ENCODE results near the gene TNNT1. TPM values are rescaled to one million over a fixed set of nuclear protein-coding genes. Genes with fewer than 3 reads are reported as not detected.

TNNT1 gene
- total RNA-seq, 1 donor from 2014 or later, result 5.5 TPM

DNA sequence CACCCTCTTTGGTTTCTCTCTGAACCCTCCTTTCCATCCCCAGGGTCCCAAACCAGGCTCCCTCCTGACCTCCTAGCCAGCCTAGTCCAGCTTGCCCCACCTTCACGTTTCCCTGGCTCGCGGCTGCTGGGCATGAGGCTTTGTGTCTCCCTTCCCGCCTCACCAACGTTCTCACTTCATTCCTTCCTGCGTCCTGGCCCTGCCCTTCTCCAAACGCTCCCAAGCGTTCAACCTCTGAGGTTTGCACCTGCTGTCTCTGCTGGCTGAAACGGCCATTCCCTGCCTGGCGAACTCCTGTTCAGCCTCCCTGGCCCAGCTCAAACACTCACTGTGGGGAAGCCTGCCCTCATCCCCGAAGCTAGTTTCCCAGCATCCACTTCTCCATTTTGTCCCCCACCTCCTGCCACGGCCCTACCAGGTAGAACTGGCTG lies 61.0 kb downstream of the TNNT1 start:
- Mint-ChIP-seq H3K4me1 (ENCODE audit: low read depth) (peaks cover 15% of the 10 kb centered on the region), H3K36me3 (ENCODE audit: insufficient read depth) (peaks cover 4% of the 10 kb centered on the region), H3K27me3 (peaks cover 45% of the 10 kb centered on the region), H3K9me3 (ENCODE audit: low read depth) (no peaks in the 10 kb centered on the region), H3K27ac (peak overlapping the region; percentile 39), H3K4me3 (ENCODE audit: low read depth) (peak overlapping the region; percentile 65)
- no peak for DNase-seq (ENCODE audit: low spot score, unreplicated experiment)
- TF ChIP-seq CTCF (IDR thresholded peaks at IDR 0.05; ENCODE audit: unreplicated experiment), result no peak

GRCh38 chr19:55087542-55087901 lies 61.5 kb downstream of the TNNT1 start:
- Mint-ChIP-seq H3K4me3 (ENCODE audit: low read depth) (peak overlapping the region; percentile 71), H3K4me1 (ENCODE audit: low read depth) (peaks cover 15% of the 10 kb centered on the region), H3K36me3 (ENCODE audit: insufficient read depth) (peaks cover 6% of the 10 kb centered on the region), H3K27me3 (peaks cover 51% of the 10 kb centered on the region), H3K27ac (peak overlapping the region; percentile 94), H3K9me3 (ENCODE audit: low read depth) (no peaks in the 10 kb centered on the region)
- no peak for DNase-seq (ENCODE audit: low spot score, unreplicated experiment)
- TF ChIP-seq CTCF (IDR thresholded peaks at IDR 0.05; ENCODE audit: unreplicated experiment), result no peak

- peak; percentile 82 for DNase-seq (ENCODE audit: low spot score, unreplicated experiment)
- peaks cover 6% of the 10 kb centered on the region for H3K36me3 Mint-ChIP-seq (ENCODE audit: insufficient read depth)
Observed at GRCh38 chr19:55086730-55087541, 62.1 kb downstream of the TNNT1 start.

DNA sequence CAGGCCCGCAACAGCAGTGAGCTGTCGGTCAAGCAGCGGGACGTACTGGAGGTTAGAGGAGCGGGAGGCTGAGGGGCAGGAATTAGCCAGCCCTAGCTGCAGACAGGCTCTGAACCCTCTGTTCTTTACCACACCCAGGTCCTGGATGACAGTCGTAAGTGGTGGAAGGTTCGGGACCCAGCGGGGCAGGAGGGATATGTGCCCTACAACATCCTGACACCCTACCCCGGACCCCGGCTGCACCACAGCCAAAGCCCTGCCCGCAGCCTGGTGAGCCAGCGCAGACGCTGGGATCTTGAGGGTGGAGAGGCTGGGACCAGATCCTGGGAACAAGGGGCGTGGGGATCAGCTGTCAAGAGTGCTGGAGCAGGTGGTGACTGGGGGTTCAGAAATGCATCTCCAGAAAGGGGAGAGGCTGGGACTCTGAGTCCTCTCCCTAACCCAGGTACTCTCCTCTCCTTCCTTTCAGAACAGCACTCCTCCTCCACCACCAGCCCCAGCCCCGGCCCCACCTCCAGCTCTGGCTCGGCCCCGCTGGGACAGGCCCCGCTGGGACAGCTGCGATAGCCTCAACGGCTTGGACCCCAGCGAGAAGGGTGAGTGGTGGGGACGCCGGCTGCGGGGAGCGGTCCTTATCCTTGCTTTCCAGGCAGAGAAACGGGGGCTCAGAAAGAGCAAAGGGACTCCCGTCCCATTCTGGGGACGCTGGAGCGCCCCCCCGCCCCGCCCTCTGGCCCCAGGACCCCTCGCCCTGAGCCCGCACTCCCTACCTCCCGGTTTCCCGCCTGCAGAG lies 62.9 kb downstream of the TNNT1 start:
- no peak for TF ChIP-seq CTCF (IDR thresholded peaks at IDR 0.05; ENCODE audit: unreplicated experiment)
- peaks cover 15% of the 10 kb centered on the region for H3K4me1 Mint-ChIP-seq (ENCODE audit: low read depth)
- peak overlapping the region; percentile 35 for H3K4me3 Mint-ChIP-seq (ENCODE audit: low read depth)
- no peaks in the 10 kb centered on the region for H3K9me3 Mint-ChIP-seq (ENCODE audit: low read depth)
- H3K27me3 Mint-ChIP-seq, result peaks cover 56% of the 10 kb centered on the region
- DNase-seq (ENCODE audit: low spot score, unreplicated experiment), result no peak
- H3K27ac Mint-ChIP-seq, result no peak overlapping the region
- peaks cover 6% of the 10 kb centered on the region for H3K36me3 Mint-ChIP-seq (ENCODE audit: insufficient read depth)

More at GRCh38 chr19:55086730-55087541, 62.1 kb downstream of the TNNT1 start:
- H3K4me1 Mint-ChIP-seq (ENCODE audit: low read depth), result peaks cover 15% of the 10 kb centered on the region
- no peak for TF ChIP-seq CTCF (IDR thresholded peaks at IDR 0.05; ENCODE audit: unreplicated experiment)
- no peaks in the 10 kb centered on the region for H3K9me3 Mint-ChIP-seq (ENCODE audit: low read depth)
- H3K27ac Mint-ChIP-seq, result peak overlapping the region; percentile 94
- peak overlapping the region; percentile 71 for H3K4me3 Mint-ChIP-seq (ENCODE audit: low read depth)
- peaks cover 54% of the 10 kb centered on the region for H3K27me3 Mint-ChIP-seq

DNA sequence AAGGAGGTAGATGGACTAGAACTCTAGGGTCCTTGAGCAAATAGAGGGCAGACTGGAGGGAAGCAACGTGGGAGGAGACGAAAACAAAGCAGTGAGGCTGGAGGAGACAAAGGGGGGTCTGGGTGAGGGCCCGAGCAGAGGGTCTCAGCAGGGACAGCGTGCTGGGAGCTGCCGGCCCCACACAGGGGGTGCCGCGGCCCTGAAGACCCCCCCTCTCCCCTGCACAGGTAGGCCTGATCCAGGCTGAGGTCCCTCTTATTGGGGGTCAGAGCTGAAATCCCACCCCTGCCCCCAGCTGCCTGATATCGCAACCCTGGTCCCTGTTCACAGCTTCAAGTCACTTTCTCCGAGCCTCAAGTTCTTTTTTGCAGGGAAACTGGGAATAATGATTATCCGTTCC lies 64.6 kb downstream of the TNNT1 start:
- Mint-ChIP-seq H3K27me3 (peaks cover 73% of the 10 kb centered on the region), H3K4me3 (ENCODE audit: low read depth) (no peak overlapping the region)

More for the DNA sequence above, 64.6 kb downstream of the TNNT1 start:
- H3K4me1 Mint-ChIP-seq (ENCODE audit: low read depth), result peaks cover 18% of the 10 kb centered on the region
- H3K36me3 Mint-ChIP-seq (ENCODE audit: insufficient read depth), result peaks cover 3% of the 10 kb centered on the region
- TF ChIP-seq CTCF (IDR thresholded peaks at IDR 0.05; ENCODE audit: unreplicated experiment), result no peak
- no peak for DNase-seq (ENCODE audit: low spot score, unreplicated experiment)
- H3K27ac Mint-ChIP-seq, result no peak overlapping the region
- no peaks in the 10 kb centered on the region for H3K9me3 Mint-ChIP-seq (ENCODE audit: low read depth)

Data from progenitor cell of endocrine pancreas (in vitro differentiated cells).